NCI-H1417 treated with DMSO at 0.1 percent for 48 hours (cell line): ENCODE measurements around the gene NEU1.

Experiments used
- DNase-seq: peaks from one replicate; lab custom pipeline; 2025; lab: John Stamatoyannopoulos, UW

Gene NEU1

GRCh38 chr6:31896493-31896855 lies 33.9 kb upstream of the NEU1 start:
- no peak for DNase-seq

DNA sequence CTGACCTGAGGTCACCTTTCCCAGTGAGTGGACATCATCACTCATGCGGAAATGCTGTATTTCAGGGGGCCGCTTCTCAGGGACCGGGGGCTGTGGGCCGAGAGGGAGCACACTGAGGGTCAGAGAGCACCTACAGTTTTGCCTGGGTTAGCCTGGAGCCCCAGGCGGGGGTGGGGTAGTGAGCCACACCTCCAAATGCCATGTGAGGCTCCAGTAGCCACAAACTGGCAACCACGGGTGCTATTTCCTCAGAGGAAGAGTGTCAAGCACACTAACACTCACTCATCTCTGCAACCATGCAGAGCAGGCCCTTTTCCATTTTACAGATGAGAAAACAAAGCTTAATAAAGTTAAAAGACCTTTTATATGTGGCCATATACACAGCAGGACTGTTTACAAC lies 30.2 kb upstream of the NEU1 start:
- no peak for DNase-seq

GRCh38 chr6:31889331-31889972 lies 26.8 kb upstream of the NEU1 start:
- no peak for DNase-seq

DNA sequence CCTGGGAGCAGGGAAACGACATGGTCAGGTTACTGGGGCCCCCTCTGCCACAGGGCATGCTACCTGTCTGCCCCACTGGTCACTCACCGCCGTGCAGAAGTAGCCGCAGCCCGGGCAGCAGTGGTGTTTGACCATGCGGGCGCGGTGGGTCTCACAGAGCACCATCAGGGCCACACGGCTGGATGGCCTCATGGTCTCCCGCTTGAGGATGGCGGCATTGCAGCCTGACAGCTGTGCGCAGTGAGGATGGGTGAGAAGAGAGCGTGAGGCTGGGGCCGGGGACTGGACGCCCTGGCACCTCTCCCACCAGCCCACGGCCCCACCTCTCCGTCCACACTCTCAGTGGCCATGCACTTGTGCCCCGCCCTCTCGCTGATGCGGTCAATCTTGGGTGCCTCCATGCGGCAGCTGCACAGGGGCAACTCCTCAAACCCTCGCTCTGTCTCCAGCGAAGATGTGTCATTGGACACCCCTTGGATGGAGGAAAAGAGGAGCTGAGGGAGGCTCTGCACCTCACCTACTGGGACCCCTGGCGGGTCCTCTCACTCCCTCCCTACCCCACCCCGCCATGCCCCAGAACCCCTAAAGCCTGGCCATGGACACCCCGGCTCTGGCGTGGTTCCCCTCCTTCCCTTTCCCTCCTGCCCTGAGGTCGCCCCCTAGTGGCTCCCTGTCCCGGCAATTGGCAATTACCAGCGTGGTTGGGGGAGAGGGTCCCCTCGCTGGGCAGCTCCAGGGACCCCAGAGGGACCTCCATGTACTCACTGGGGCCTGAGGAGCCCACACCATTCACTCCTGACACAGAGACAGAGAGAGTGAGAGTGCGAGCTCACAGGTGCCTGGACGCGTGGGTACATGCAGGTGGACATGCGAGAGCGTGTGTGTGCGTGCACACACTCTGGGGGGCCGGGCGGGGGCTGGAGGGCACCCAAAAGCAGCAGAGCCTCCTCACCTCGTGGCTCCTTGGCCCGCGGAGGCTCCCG lies 25.9 kb upstream of the NEU1 start:
- no peak for DNase-seq

- DNase-seq: no peak
These were observed 24.8 kb upstream of the NEU1 start for GRCh38 chr6:31887173-31888007.

DNA sequence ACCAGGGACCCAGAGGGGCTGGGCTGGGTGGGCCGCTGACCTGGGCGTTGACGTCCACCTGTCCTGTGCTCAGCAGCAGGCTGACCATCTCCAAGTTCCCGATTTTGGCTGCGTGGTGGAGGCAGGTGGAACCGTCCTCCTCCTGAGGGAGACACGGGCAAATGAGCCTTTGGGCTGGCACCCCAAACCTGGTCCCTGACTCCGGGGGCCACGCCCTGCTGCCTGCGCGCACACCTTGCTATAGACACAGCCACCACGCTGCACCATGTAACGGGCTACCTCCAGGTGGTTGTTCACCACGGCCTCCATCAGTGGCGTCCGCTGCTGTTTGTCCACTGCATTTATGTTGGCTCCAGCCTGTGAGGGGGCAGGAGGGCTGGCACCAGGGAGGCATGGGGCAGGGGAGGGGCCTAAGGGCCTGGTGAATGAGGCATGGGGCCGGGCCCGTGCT lies 23.9 kb upstream of the NEU1 start:
- DNase-seq: no peak

DNA sequence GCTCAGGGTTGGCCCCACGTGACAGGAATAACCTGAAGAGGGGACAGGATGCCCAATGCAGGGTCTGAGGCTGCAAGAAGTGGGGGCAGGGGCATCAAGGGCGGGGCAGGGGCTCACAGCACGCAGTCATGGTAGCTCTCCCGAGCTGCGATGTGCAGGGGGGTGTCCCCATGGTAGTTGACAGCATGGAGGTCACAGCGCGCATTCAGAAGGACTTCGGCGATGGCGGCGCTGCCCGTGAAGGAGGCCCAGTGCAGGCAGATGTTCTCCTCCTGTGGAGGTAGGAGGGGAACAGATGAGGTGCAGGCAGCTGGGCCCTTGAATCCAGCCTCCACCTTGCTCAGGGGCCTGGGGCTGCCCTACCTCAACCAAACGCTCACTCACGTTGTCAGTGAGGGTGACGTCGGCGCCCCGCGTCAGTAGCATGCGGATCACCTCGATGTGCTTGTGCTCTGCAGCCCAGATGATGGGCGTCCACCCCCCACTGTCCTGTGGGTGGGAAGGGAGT lies 22.0 kb upstream of the NEU1 start:
- no peak for DNase-seq

- no peak for DNase-seq
These were observed 21.1 kb upstream of the NEU1 start for GRCh38 chr6:31883676-31884075.

DNA sequence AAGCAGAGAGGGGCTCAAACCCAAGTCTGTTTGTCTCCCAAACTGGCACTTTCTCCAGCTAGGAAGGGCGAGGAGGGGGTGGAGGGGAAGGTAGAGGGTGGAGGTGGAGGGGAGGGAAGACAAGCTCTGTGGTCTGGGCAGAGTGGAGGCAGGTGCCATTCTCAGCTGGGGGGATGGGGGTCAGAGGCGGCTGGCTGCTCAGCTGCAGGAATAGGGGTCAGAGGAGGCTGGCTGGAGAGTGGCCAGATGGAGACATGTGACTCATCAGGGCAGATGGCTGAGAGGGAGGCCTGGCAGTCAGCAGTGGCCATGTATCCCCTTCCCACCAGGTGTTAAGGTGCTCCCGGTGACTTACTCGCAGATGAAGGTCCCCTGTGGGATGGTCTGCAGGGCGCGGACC lies 19.7 kb upstream of the NEU1 start:
- DNase-seq: no peak

DNA sequence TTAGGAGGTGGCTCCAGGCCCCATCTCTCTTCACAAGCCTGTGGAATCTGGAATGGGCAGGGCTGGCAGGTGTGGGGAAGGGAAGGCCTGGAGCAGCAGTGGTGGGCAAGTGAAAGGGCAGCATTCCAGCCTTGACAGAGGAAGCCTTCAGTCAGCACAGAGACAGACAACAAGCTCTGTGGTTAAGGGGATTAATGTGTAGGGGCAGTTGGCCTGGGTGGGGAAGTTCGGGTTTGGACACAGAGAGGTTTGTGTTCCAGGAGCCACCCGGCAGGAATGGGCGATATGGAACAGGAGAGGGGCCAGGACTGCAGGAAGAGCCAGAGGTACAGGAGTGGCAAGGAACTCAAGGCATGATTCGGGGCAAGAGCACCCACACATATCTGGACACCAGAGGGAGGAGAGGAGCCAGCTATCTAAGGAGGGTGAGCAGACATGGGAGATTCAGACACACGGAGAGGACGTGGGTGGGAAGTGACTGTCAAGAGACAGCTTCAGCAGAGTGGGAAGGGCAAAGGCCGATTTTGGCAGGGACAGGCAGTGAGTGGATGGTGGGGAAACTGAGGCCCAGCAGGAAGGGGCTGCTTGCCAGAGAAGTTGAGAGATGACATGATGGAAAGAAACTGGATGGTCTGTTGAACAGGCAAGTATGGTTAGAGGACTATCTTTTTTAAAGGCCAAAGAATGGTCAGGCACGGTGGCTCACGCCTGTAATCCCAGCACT lies 18.7 kb upstream of the NEU1 start:
- no peak for DNase-seq

GRCh38 chr6:31880616-31881015 lies 18.0 kb upstream of the NEU1 start:
- DNase-seq: no peak

GRCh38 chr6:31879901-31880300 lies 17.3 kb upstream of the NEU1 start:
- DNase-seq: no peak

DNA sequence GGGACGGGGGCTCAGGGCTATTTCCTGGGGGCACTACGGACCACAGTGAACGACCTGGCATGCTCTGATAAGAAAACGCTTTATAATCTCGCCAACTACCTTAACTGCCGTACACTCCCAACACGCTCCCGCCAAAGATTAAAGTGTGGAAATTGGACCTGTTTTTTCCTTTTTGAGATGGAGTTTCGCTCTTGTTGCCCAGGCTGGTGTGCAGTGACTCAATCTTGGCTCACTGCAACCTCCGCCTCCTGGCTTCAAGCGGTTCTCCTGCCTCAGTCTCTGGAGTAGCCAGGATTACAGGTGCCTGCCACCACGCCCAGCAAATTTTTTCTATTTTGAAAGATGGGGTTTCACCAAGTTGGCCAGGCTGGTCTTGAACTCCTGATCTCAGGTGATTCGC lies 16.5 kb upstream of the NEU1 start:
- DNase-seq: no peak

DNA sequence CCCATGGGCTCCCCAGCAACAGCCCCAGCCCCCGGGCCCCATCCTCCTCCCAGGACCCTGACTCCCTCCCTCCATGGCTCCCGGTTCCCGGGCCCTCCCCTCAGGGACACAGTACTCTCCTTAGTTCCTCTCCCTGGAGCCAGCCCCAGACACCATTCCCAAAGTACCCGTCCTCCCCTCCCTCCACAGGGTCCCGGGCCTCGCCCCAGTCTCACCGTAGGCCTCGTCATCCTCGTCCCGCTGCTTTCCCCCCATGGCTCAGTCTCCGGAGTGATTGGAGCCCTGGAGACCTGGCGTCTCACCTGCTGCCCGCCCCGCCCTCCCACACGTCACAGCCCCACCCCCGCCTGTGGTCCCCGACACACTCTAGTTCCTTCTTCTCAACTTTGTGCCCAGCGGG lies 16.1 kb upstream of the NEU1 start, which contains the start of gene SLC44A4:
Gene SLC44A4, minus strand, starts transcription at position 272 of the 400 bp plus-strand sequence. Its CDS starts 17 bp downstream, at position 255.
- DNase-seq: no peak

- DNase-seq: no peak
These were observed 15.6 kb upstream of the NEU1 start for GRCh38 chr6:31878222-31878621.

DNA sequence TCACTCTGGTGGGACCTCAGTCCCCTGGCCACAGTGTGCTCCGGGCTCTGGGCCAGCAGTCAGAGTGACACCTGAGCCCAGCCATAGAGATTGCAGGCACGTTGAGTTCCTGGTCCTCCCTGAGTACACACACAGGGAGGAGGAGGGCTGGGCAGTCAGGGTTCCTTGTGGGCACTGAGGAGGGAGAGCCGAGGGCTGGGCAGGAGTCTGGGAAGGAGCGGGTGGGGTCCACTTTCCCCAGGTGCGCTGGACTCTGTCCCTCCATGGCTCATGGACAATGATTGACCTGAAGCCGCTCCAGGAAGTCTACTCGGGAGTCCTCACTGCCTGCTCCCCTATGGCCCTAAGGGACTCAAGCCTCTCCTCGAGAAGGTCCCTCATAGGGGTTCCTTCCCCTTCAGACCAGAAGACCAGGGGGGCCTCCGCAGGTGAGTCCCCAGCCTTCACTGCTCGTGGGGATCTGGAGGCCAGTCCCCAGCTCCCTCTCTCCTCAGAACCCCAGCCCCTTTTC lies 15.1 kb upstream of the NEU1 start:
- no peak for DNase-seq

- no peak for DNase-seq
These were observed 14.6 kb upstream of the NEU1 start for GRCh38 chr6:31877125-31877650.

DNA sequence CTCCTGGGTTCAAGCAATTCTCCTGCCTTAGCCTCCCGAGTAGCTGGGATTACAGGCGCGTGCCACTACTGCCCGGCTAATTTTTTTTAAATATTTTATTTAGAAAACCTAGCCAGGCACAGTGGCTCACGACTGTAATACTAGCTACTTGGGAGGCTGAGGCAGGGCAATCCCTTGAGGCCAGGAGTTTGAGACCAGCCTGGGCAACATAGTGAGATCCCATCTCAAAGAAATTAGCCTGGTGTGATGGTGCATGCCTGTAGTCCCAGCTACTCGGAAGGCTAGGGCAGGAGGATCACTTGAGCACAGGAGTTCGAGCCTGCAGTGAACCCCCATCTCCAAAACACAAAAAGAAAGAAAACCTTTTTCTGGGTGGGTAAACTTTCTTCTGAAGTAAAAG lies 13.7 kb upstream of the NEU1 start:
- no peak for DNase-seq

GRCh38 chr6:31875877-31876276 lies 13.3 kb upstream of the NEU1 start:
- DNase-seq: no peak

DNA sequence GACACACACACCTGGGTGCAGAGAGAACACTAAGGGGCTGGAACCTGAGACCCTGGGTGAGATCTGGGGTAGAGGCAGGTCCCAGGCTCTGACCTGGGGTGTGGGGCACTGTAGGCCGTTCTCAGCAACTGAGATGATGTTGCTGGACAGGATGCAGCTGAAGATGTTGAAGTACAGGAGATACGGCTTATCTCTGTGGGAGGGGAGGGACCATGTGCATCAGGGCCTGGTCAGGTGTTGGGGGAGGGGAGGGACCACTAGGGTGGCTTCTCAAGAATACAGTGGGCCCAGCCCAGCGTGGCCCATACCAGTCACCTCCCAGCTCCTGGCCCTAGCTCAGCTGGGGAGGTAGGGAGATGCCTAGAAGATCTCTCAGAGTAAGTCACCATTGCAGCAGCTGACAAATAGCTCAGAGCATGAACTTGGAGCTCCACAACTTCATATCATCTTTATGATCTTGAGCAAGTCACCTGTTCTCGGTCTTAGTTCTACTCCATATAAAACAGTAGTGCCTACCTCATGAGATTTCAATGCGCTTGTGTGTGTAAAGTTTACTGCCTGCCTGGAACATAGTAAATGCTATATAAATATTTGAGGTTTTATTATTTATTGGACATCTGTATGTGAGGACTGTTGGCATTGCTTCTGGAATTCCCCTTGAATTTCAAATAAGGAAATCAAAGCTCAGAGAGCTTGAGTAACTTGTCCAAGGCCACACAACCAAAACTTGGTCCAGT lies 12.4 kb upstream of the NEU1 start:
- DNase-seq: no peak
